DOHH2 (cell line): Measurements from ENCODE around the gene FASLG.

Experiments used
- H3F3A ChIP-seq: fragments of 200-600 bp; sonication (generic), shearing (Covaris generic); 2 replicates; pipeline ENCODE4 v1.6.0; 2016; ENCODE audit warnings: antibody characterized with exemption, mild to moderate bottlenecking; ENCODE audit not compliant: control insufficient read depth, insufficient read depth
- H3K27ac ChIP-seq: fragments of 200-600 bp; sonication (generic); 2 replicates; pipeline ENCODE4 v1.5.1; 2014; ENCODE audit warnings: low read depth, mild to moderate bottlenecking, low read length, moderate library complexity
- H3K27me3 ChIP-seq: fragments of 200-600 bp; sonication (generic); 2 replicates; pipeline ENCODE4 v1.6.1; 2014; ENCODE audit warnings: mild to moderate bottlenecking, low read length, mixed read lengths; ENCODE audit not compliant: control insufficient read depth
- H3K36me3 ChIP-seq: fragments of 200-600 bp; sonication (generic); 2 replicates; pipeline ENCODE4 v1.6.1; 2014; ENCODE audit warnings: mild to moderate bottlenecking, low read length, moderate library complexity, mixed read lengths; ENCODE audit not compliant: control insufficient read depth
- H3K4me1 ChIP-seq: fragments of 200-600 bp; sonication (generic); 2 replicates; pipeline ENCODE4 v1.6.1; 2014; ENCODE audit warnings: mild to moderate bottlenecking, low read length, mixed read lengths; ENCODE audit not compliant: control insufficient read depth
- H3K4me2 ChIP-seq: fragments of 200-600 bp; sonication (generic); 2 replicates; pipeline ENCODE4 v1.6.0; 2014; ENCODE audit warnings: mild to moderate bottlenecking, low read length, moderate library complexity
- H3K4me3 ChIP-seq: fragments of 200-600 bp; sonication (generic); 2 replicates; pipeline ENCODE4 v1.5.1; 2014; ENCODE audit warnings: mild to moderate bottlenecking, low read length, mixed read lengths
- H3K79me2 ChIP-seq: fragments of 200-600 bp; sonication (generic); 2 replicates; pipeline ENCODE4 v1.6.1; 2014; ENCODE audit warnings: mild to moderate bottlenecking, low read length, mixed read lengths; ENCODE audit not compliant: control insufficient read depth
- H3K9me2 ChIP-seq: fragments of 200-600 bp; sonication (generic); replicated peaks from 2 replicates; pipeline ENCODE4 v1.6.1; 2014; ENCODE audit warnings: mild to moderate bottlenecking, low read length, mixed read lengths; ENCODE audit not compliant: control insufficient read depth
- H3K9me3 ChIP-seq: fragments of 200-600 bp; sonication (generic); 2 replicates; pipeline ENCODE4 v1.6.1; 2014; ENCODE audit warnings: antibody characterized with exemption, low read length, mixed read lengths; ENCODE audit not compliant: control insufficient read depth, insufficient read depth
- H4K20me1 ChIP-seq: fragments of 200-600 bp; sonication (generic); 2 replicates; pipeline ENCODE4 v1.6.0; 2014; ENCODE audit warnings: low read depth, mild to moderate bottlenecking, antibody characterized with exemption, low read length, moderate library complexity; ENCODE audit not compliant: control insufficient read depth, insufficient read depth
- CTCF ChIP-seq: fragments of 200-600 bp; sonication (generic); IDR thresholded peaks from one replicate; pipeline ENCODE4 v1.5.1; 2014; ENCODE audit warnings: antibody characterized with exemption, mild to moderate bottlenecking, low read depth, low read length; ENCODE audit not compliant: poor library complexity, severe bottlenecking
- EZH2phosphoT487 ChIP-seq: fragments of 200-600 bp; sonication (generic); IDR thresholded peaks from 2 replicates; pipeline ENCODE4 v1.6.1; 2017; ENCODE audit warnings: borderline replicate concordance, mild to moderate bottlenecking, antibody characterized with exemption, low read length, moderate library complexity, mixed read lengths

FASLG gene

GRCh38 chr1:172669011-172669410 is 10.1 kb downstream of the FASLG start:
- H3K27me3 ChIP-seq = no peaks in the 10 kb centered on the region
- no peaks in the 10 kb centered on the region for H4K20me1 ChIP-seq
- H3K27ac ChIP-seq = no peak overlapping the region
- TF ChIP-seq CTCF = no peak
- no peak for TF ChIP-seq EZH2phosphoT487
- no peaks in the 10 kb centered on the region for H3F3A ChIP-seq
- H3K9me2 ChIP-seq = no peaks in the 10 kb centered on the region
- no peaks in the 10 kb centered on the region for H3K79me2 ChIP-seq
- H3K4me1 ChIP-seq = no peaks in the 10 kb centered on the region
- H3K9me3 ChIP-seq = no peaks in the 10 kb centered on the region
- no peaks in the 10 kb centered on the region for H3K36me3 ChIP-seq
- no peak overlapping the region for H3K4me2 ChIP-seq
- H3K4me3 ChIP-seq = no peak overlapping the region

- Histone ChIP-seq H3K36me3 (no peaks in the 10 kb centered on the region), H3K27ac (no peak overlapping the region), H4K20me1 (no peaks in the 10 kb centered on the region), H3K79me2 (no peaks in the 10 kb centered on the region), H3K27me3 (no peaks in the 10 kb centered on the region), H3K9me2 (no peaks in the 10 kb centered on the region), H3K9me3 (no peaks in the 10 kb centered on the region), H3K4me1 (no peaks in the 10 kb centered on the region), H3K4me3 (no peak overlapping the region), H3F3A (no peaks in the 10 kb centered on the region), H3K4me2 (no peak overlapping the region)
- TF ChIP-seq EZH2phosphoT487 (no peak), CTCF (no peak)
Observed at GRCh38 chr1:172670316-172670715, 11.4 kb downstream of the FASLG start.

- H3K4me2 ChIP-seq = no peak overlapping the region
- H3K9me3 ChIP-seq = no peaks in the 10 kb centered on the region
- H3K27ac ChIP-seq = no peak overlapping the region
Observed at GRCh38 chr1:172670791-172671190, 11.9 kb downstream of the FASLG start.

More at GRCh38 chr1:172670791-172671190, 11.9 kb downstream of the FASLG start:
- H3F3A ChIP-seq = no peaks in the 10 kb centered on the region
- H3K4me3 ChIP-seq = no peak overlapping the region
- no peaks in the 10 kb centered on the region for H3K27me3 ChIP-seq
- TF ChIP-seq EZH2phosphoT487 = no peak
- TF ChIP-seq CTCF = no peak
- no peaks in the 10 kb centered on the region for H3K4me1 ChIP-seq
- no peaks in the 10 kb centered on the region for H3K9me2 ChIP-seq
- H3K36me3 ChIP-seq = no peaks in the 10 kb centered on the region
- no peaks in the 10 kb centered on the region for H4K20me1 ChIP-seq
- H3K79me2 ChIP-seq = no peaks in the 10 kb centered on the region
